DOHH2 (cell line): ENCODE data around the gene CPOX.

Experiments
- CTCF ChIP-seq: fragments of 200-600 bp; sonication (generic); IDR thresholded peaks from one replicate; pipeline ENCODE4 v1.5.1; 2014; ENCODE audit warnings: antibody characterized with exemption, mild to moderate bottlenecking, low read depth, low read length; ENCODE audit not compliant: poor library complexity, severe bottlenecking
- EZH2phosphoT487 ChIP-seq: fragments of 200-600 bp; sonication (generic); IDR thresholded peaks from 2 replicates; pipeline ENCODE4 v1.6.1; 2017; ENCODE audit warnings: borderline replicate concordance, mild to moderate bottlenecking, antibody characterized with exemption, low read length, moderate library complexity, mixed read lengths

- TF ChIP-seq CTCF (no peak), EZH2phosphoT487 (no peak)
Observed at GRCh38 chr3:98617841-98618240, 24.4 kb upstream of the CPOX start.
